HPDE6-E6E7 (cell line): ENCODE results near the gene NAB1.
A peak's percentile ranks its signal among the peaks of the same experiment; 100 is the strongest.
"Not testable (repeated sequence)": the region's sequence is repeated elsewhere in the genome, so short reads cannot be mapped to it uniquely, and the experiment has no call there.

ENCODE experiments used
- DNase-seq: peaks from one replicate; pipeline ENCODE4 v3.0.0; 2011; ENCODE audit warnings: missing footprints; ENCODE audit errors: extremely low spot score

Gene NAB1

GRCh38 chr2:190670182-190670946 lies 21.5 kb downstream of the NAB1 start:
- DNase-seq, result no peak

- no peak for DNase-seq
Observed at GRCh38 chr2:190674966-190675650, 26.2 kb downstream of the NAB1 start.

- DNase-seq, result no peak
Observed at GRCh38 chr2:190677255-190677654, 28.4 kb downstream of the NAB1 start.

GRCh38 chr2:190678444-190679162 lies 29.7 kb downstream of the NAB1 start:
- DNase-seq, result no peak

GRCh38 chr2:190679391-190679790 lies 30.5 kb downstream of the NAB1 start:
- DNase-seq, result no peak

- DNase-seq, result peak; percentile 33
Observed at GRCh38 chr2:190679813-190680591, 31.1 kb downstream of the NAB1 start.

GRCh38 chr2:190682168-190682567 lies 33.3 kb downstream of the NAB1 start:
- no peak for DNase-seq

- DNase-seq, result no peak
Observed at GRCh38 chr2:190683802-190684201, 34.9 kb downstream of the NAB1 start.

- DNase-seq, result no peak
Observed at GRCh38 chr2:190684931-190685330, 36.0 kb downstream of the NAB1 start.

- DNase-seq, result no peak
Observed at GRCh38 chr2:190685333-190685732, 36.5 kb downstream of the NAB1 start.

- DNase-seq, result no peak
Observed at GRCh38 chr2:190693533-190694232, 44.8 kb downstream of the NAB1 start.

- no peak for DNase-seq
Observed at GRCh38 chr2:190694479-190694878, 45.6 kb downstream of the NAB1 start.

- no peak for DNase-seq
Observed at GRCh38 chr2:190695739-190696138, 46.9 kb downstream of the NAB1 start.

GRCh38 chr2:190696792-190697398 lies 48.0 kb downstream of the NAB1 start:
- DNase-seq, result no peak

GRCh38 chr2:190697421-190697820 lies 48.5 kb downstream of the NAB1 start:
- no peak for DNase-seq

GRCh38 chr2:190698895-190699294 lies 50.0 kb downstream of the NAB1 start:
- DNase-seq, result no peak

GRCh38 chr2:190701586-190701985 lies 52.7 kb downstream of the NAB1 start:
- DNase-seq, result no peak

GRCh38 chr2:190705280-190705679 lies 56.4 kb downstream of the NAB1 start:
- no peak for DNase-seq

GRCh38 chr2:190707726-190708125 lies 58.8 kb downstream of the NAB1 start:
- DNase-seq, result no peak

GRCh38 chr2:190708650-190709049 lies 59.8 kb downstream of the NAB1 start:
- not testable (repeated sequence) for DNase-seq

- DNase-seq, result no peak
Observed at GRCh38 chr2:190711069-190711468, 62.2 kb downstream of the NAB1 start.
